Omental fat pad (tissue), 4 donors: ENCODE results near the gene TMEM150A. TPM values are rescaled to one million over a fixed set of nuclear protein-coding genes. Genes with fewer than 3 reads are reported as not detected.

Experiments used
- ATAC-seq: fragments of 150-250 bp; one replicate; pipeline ENCODE4 v1.9.1; 2016; ENCODE audit warnings: mild to moderate bottlenecking, moderate library complexity; ENCODE audit not compliant: low FRiP score
- DNase-seq: peaks from one replicate; pipeline ENCODE4 v3.0.0-alpha.2; 2019; ENCODE audit warnings: low spot score
- total RNA-seq, 4 donors: library from RNA; depleted of rRNA; stranded (reverse); fragments of >200 nt; gene quantifications; one replicate each; pipeline ENCODE4 v1.1.0, GENCODE V29; 2016
- TF ChIP-seq, protein P1 (sequence below), 3 donors: fragments of 450-650 bp; IDR thresholded peaks; one replicate each; pipeline ENCODE4 v1.5.1; 2016 to 2017; ENCODE audit warnings: antibody characterized with exemption in 3 of 3, mild to moderate bottlenecking in 3 of 3, moderate library complexity in 2 of 3

TMEM150A gene
- total RNA-seq, 4 donors from 2014 or later: 20.1 to 38.7 (median 25.5) TPM

GRCh38 chr2:85578243-85579180, 24.0 kb downstream of the TMEM150A start:
- peak; percentile 41 for ATAC-seq
- TF ChIP-seq, protein P1, sequence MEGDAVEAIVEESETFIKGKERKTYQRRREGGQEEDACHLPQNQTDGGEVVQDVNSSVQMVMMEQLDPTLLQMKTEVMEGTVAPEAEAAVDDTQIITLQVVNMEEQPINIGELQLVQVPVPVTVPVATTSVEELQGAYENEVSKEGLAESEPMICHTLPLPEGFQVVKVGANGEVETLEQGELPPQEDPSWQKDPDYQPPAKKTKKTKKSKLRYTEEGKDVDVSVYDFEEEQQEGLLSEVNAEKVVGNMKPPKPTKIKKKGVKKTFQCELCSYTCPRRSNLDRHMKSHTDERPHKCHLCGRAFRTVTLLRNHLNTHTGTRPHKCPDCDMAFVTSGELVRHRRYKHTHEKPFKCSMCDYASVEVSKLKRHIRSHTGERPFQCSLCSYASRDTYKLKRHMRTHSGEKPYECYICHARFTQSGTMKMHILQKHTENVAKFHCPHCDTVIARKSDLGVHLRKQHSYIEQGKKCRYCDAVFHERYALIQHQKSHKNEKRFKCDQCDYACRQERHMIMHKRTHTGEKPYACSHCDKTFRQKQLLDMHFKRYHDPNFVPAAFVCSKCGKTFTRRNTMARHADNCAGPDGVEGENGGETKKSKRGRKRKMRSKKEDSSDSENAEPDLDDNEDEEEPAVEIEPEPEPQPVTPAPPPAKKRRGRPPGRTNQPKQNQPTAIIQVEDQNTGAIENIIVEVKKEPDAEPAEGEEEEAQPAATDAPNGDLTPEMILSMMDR (IDR thresholded peaks at IDR 0.05): no peak
- no peak for DNase-seq

- DNase-seq: no peak
Observed at GRCh38 chr2:85577386-85578242, 24.9 kb downstream of the TMEM150A start, which contains the start of gene VAMP8. TSS of gene VAMP8 (plus strand) at chr2:85577586. CDS start at chr2:85577647, 61 bp downstream.

DNA sequence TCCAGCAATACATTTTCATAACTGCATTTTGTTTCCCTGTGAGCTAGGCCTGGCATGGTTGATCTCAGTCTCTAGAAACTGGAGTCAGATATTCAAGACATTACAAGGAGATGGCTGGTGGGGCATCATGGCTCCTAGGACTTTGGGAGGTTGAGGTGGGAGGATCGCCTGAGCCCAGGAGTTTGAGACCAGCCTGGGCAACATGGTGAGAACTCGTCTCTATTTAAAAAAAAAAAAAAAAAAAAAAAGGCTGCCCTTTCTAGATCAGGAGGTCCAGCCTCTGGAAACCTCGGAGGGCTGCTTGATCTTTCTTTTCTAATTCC, 25.5 kb downstream of the TMEM150A start:
- ATAC-seq: no peak
- TF ChIP-seq, protein P1 (IDR thresholded peaks at IDR 0.05): no peak
- no peak for DNase-seq

More at GRCh38 chr2:85577386-85578242, 24.9 kb downstream of the TMEM150A start, which contains the start of gene VAMP8:
- peak; percentile 49 for ATAC-seq
- TF ChIP-seq, protein P1 (IDR thresholded peaks at IDR 0.05): no peak

- DNase-seq: no peak
- TF ChIP-seq, protein P1 (IDR thresholded peaks at IDR 0.05): no peak
- ATAC-seq: no peak
Observed at GRCh38 chr2:85575739-85576138, 26.8 kb downstream of the TMEM150A start.

GRCh38 chr2:85566265-85566664, 36.2 kb downstream of the TMEM150A start:
- TF ChIP-seq, protein P1 (IDR thresholded peaks at IDR 0.05): no peak
- DNase-seq: no peak
- no peak for ATAC-seq

- DNase-seq: no peak
- TF ChIP-seq, protein P1 (IDR thresholded peaks at IDR 0.05): no peak
- ATAC-seq: no peak
Observed at GRCh38 chr2:85564144-85564563, 38.3 kb downstream of the TMEM150A start.
